Hepatic stellate cell (primary cell): Measurements from ENCODE around the gene TMEM222.
"Not testable (repeated sequence)": the region's sequence is repeated elsewhere in the genome, so short reads cannot be mapped to it uniquely, and the experiment has no call there.

Source experiments
- DNase-seq: peaks from one replicate; pipeline ENCODE4 v3.0.0; 2011; ENCODE audit warnings: low spot score

TMEM222 gene

DNA sequence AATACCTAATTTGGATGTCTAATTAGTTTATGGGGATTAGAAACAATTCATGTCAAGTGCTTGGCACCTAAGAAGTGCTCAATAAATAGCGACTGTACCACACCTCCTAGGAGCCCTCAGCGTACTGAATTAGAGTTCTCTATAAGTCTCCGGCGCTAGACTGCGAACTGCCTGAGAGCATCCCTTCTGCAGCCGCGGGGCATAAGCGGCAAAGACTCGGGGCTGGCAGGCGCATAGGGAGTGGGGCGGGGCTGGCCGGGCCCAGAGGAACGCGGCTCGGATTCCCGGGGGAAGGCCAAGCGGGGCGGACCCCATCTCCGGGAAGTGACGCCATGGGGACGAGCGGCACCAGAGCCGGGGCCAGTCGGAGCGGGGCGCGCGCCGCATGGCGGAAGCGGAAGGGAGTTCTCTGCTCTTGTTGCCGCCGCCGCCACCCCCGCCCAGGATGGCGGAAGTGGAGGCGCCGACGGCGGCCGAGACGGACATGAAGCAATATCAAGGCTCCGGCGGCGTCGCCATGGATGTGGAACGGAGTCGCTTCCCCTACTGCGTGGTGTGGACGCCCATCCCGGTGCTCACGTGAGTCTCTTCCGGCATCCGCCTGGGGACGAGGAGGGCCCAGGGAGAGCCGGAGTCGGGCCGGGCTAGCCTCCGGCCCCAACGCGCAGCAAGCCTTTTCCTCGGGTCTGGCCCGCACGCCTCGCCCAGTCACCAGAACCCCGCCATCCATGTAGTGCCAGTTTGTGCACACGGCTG is at the start of gene TMEM222:
TMEM222 (plus strand) TSS at position 351 of the 756 bp plus-strand sequence; CDS start at position 386, 35 bp downstream.
- peak; percentile 98 for DNase-seq

GRCh38 chr1:27274204-27274603 is 47.8 kb upstream of the TMEM222 start:
- DNase-seq = no peak

DNA sequence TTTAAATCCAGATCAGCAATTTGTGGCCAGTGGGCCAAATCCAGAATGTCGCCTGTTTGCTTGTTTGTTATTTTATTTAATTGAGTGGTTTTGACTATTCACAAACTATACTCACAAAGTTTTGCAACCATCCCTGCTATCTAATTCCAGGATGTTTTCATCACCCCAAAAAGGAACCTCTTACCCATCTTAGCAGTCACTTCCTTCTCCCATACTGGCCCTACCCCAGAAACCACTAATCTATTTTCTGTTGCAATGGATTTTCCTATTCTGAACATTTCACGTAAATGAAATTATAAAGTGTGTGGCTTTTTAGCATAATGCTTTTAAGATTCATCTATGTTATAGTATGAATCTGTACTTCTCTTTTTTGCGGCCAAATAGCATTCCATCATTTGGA is 46.3 kb upstream of the TMEM222 start:
- DNase-seq = no peak

- DNase-seq = peak; percentile 87
These were observed 37.3 kb upstream of the TMEM222 start for GRCh38 chr1:27284425-27285273.

GRCh38 chr1:27285274-27285660 is 36.7 kb upstream of the TMEM222 start:
- DNase-seq = no peak

GRCh38 chr1:27285821-27286220 is 36.1 kb upstream of the TMEM222 start:
- not testable (repeated sequence) for DNase-seq

DNA sequence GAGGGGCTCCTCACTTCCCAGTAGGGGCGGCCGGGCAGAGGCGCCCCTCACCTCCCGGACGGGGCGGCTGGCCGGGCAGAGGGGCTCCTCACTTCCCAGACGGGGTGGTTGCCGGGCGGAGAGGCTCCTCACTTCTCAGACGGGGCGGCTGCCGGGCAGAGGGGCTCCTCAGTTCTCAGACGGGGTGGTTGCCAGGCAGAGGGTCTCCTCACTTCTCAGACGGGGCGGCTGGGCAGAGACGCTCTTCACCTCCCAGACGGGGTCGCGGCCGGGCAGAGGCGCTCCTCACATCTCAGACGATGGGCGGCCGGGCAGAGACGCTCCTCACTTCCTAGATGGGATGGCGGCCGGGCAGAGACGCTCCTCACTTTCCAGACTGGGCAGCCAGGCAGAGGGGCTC is 32.8 kb upstream of the TMEM222 start:
- not testable (repeated sequence) for DNase-seq

DNA sequence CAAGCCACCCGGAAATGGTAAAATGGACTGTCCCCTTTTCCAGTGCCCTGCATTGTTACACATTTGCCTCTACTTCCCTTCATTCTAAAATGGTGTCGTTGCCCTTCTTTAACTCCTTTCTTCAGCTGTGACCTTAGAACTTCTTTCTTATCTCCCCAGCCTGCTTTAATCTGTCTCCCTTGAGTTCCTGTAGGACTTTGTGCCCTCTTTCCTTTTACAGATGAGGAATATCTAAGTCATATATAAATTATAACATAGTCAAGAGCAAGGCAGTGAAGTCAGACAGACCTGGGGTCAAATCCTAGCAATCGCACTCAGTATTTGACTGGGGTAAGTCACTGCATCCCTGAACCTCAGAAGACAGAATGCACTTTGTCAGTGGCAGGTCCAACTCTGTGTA is 31.4 kb upstream of the TMEM222 start:
- no peak for DNase-seq

- peak; percentile 78 for DNase-seq
These were observed 29.9 kb upstream of the TMEM222 start for GRCh38 chr1:27292106-27292505.

DNA sequence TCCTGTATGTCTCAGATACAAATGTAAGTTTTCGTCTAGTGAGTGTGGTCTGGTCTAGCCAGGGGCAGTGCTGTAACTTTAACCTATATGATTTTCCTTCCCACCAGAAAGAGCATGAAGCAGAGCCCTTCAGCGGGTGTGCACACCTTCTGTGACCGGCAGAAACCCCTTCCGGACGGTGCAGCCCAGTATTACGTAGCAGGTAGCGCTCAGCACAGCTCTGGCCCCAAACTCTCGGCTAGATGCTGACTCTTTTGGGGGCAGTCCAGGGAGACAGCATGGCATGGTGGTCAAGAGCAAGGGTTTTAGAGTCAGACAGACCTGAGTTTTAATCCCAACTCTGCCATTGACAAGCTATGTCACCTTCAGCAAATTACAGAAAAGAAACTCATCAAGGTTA is 28.0 kb upstream of the TMEM222 start:
- no peak for DNase-seq

GRCh38 chr1:27296773-27297291 is 25.1 kb upstream of the TMEM222 start:
- peak; percentile 77 for DNase-seq

GRCh38 chr1:27297903-27298302 is 24.1 kb upstream of the TMEM222 start:
- DNase-seq = no peak

GRCh38 chr1:27298632-27299384 is 23.2 kb upstream of the TMEM222 start:
- no peak for DNase-seq

GRCh38 chr1:27299385-27300271 is 22.3 kb upstream of the TMEM222 start:
- peak; percentile 96 for DNase-seq

- peak; percentile 91 for DNase-seq
These were observed 21.5 kb upstream of the TMEM222 start for GRCh38 chr1:27300341-27301051.

DNA sequence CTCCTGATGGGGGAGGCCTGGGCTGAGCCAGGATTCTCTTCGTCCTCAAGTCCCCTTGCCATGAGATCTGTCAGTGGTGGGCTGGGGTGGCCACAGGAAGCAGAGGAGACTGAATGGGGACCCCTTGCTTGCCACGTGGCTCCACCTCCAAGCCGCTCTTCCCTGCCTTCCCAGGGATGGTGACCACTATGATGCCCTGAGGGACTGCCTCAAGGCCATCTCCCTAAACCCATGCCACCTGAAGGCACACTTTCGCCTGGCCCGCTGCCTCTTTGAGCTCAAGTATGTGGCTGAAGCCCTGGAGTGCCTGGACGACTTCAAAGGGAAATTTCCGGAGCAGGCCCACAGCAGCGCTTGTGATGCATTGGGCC is 20.9 kb upstream of the TMEM222 start:
- no peak for DNase-seq

DNA sequence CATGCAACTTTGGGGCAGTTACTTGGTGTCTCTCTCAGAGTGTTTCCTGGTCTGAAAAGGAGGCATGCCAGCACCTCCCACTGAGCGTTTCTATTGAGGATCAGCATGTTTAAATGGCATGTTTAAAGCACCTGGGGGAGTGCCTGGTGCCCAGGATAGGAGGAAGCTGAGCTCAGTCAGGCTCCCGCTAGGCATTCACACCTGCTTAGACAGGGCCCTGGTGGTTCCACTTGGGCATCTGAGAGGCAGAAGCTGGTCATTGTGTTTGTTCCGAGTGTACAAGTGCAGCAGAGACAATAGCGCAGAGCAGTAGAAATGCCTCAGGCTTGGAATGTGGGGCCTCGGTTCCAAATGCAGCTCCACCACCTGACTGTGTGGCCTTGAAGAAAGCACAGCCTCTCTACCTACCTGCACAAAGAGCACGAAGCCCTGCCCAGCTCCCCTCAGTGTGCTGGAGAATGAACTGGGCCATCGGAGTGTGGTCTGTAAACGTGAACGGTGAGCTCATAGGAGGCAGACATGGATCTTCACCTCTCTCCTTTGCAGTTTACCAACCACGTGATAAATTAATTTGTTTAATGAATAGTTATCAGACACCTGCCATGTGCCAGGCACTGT is 20.3 kb upstream of the TMEM222 start:
- no peak for DNase-seq

GRCh38 chr1:27302612-27303011 is 19.4 kb upstream of the TMEM222 start:
- no peak for DNase-seq

DNA sequence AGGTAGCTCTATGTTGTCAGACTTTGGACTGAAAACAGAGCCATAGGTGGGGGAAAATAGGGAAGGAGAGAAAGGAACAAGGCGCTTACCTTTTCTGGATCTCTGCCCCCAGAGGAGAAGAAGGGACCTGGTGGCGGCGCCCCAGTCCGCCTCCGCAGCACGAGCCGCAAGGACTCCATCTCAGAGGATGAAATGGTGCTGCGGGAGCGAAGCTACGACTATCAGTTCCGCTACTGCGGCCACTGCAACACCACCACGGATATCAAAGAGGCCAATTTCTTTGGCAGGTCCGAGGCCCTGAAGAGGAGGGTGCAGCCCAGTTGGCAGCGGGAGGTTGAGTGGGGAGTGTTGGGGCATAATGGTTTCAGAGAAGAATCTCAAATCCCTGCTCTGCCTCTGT is 18.5 kb upstream of the TMEM222 start:
- DNase-seq = no peak

- DNase-seq = no peak
These were observed 15.9 kb upstream of the TMEM222 start for GRCh38 chr1:27306071-27306470.
